MM.1S (cell line): ENCODE results near the gene IP6K1.

ENCODE experiments used
- CTCF ChIP-seq: fragments of 300-600 bp; sonication (generic); IDR thresholded peaks from 2 replicates; pipeline ENCODE4 v1.5.1; 2016; ENCODE audit warnings: antibody characterized with exemption, low read length, mixed read lengths
- EZH2 ChIP-seq: fragments of 300-600 bp; sonication (generic); optimal IDR thresholded peaks from 2 replicates; pipeline ENCODE3; 2017; ENCODE audit warnings: low read depth, mild to moderate bottlenecking, antibody characterized with exemption, low read length, mixed read lengths

DNA sequence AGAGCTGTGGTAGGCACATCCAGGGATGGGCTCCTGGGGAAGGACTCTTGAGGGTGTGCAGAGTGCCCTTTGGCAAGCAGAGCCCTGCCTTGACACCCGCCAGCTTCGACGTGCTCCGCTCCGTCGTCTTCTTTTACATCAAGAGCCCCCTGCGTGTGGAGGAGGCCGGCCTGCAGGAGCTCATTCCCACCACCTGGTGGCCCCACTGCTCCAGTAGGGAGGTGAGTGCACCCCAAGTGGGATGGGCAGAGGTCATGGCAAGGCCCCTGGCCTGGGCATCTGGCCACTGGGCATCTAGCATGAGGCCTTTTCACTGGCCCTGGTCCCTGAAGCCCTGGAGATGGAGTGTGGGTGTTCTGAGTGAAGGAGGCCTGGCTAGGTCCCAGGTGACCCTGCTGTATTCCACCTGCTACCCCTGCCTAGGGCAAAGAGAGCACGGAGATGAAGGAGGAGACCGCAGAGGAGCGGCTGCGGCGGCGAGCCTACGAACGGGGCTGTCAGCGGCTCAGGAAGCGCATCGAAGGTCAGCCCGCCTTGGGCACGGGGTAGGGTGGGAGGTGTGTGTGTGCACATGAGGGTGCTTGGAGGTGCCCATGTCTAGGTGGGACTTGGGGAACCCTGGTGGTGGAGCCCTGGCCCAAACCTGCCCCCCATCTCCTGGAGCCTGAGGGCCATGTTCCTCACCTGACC is 84.8 kb downstream of the IP6K1 start:
- TF ChIP-seq CTCF (peak; percentile 49), EZH2 (no peak)
